HCT116 (cell line): ENCODE results near the gene PLG. TPM values are rescaled to one million over a fixed set of nuclear protein-coding genes. Genes with fewer than 3 reads are reported as not detected.
"Not testable (repeated sequence)": the region's sequence is repeated elsewhere in the genome, so short reads cannot be mapped to it uniquely, and the experiment has no call there.

Experiments used
- ATAC-seq: fragments of 200-7000 bp; cut with Tn5 transposase; 2 replicates; pipeline ENCODE4 v1.9.1; 2020; ENCODE audit warnings: mild to moderate bottlenecking, moderate library complexity
- BruUV-seq: library from RNA; stranded (reverse); fragments of 400-500 nt; replicated peaks from 2 replicates; lab custom pipeline; 2021; lab: Mats Ljungman, UMichigan
- CTCF ChIA-PET: fragments of 300-600 bp; sonication (Branson Sonifier 250); formaldehyde crosslinking; loops from one replicate; lab custom pipeline; 2021; ENCODE audit warnings: antibody characterized with exemption; lab: Charles Lee
- POLR2A ChIA-PET: fragments of 300-600, 350-600 bp; sonication (Branson Sonifier 250); formaldehyde crosslinking; loops from one replicate; lab custom pipeline; 2021; ENCODE audit warnings: antibody characterized with exemption; lab: Charles Lee
- RAD21 ChIA-PET, 2 experiments: fragments of 300-600 bp; sonication (Branson Sonifier 250); formaldehyde crosslinking; loops; one replicate each; lab custom pipeline; 2023; ENCODE audit warnings: low total read pairs in 2 of 2; ENCODE audit not compliant: uncharacterized antibody in 2 of 2, unreplicated experiment in 2 of 2, low non-redundant PET in 1 of 2; lab: Charles Lee
- DNase-seq: peaks from one replicate; pipeline ENCODE4 v3.0.0-alpha.2; 2010; ENCODE audit warnings: low read depth, low spot score
- H2AFZ ChIP-seq: fragments of 200-600 bp; shearing (Covaris generic), sonication (generic); 2 replicates; pipeline ENCODE4 v1.6.1; 2017; ENCODE audit warnings: low read depth, mixed run types, mixed read lengths, antibody characterized with exemption, low read length; ENCODE audit not compliant: poor library complexity, severe bottlenecking
- H3K27ac ChIP-seq: 2 replicates; pipeline ENCODE4 v1.5.1; 2012; ENCODE audit warnings: low read depth, low read length
- H3K27me3 ChIP-seq: fragments of 200-600 bp; sonication (generic); 2 replicates; pipeline ENCODE4 v1.6.1; 2016; ENCODE audit warnings: mixed run types, low read length, mixed read lengths; ENCODE audit not compliant: insufficient read depth
- H3K36me3 ChIP-seq, 2 experiments: fragments of 200-500 bp in 1 of 2; fragments of 200-600 bp in 1 of 2; sonication (Bioruptor generic) in 1 of 2; sonication (generic) in 1 of 2; 2 replicates each; pipeline versions ENCODE4 v1.5.1 to v1.6.1; 2014 to 2016; ENCODE audit warnings: low read length in 2 of 2, inconsistent platforms in 1 of 2, mixed read lengths in 1 of 2, mixed run types in 1 of 2; ENCODE audit not compliant: insufficient read depth in 2 of 2, control insufficient read depth in 1 of 2
- H3K4me1 ChIP-seq, 2 experiments: fragments of 200-600 bp in 1 of 2; sonication (generic) in 1 of 2; 2 replicates each; pipeline versions ENCODE4 v1.5.1 to v1.6.1; 2012 to 2017; ENCODE audit warnings: low read length in 2 of 2, inconsistent platforms in 1 of 2, mild to moderate bottlenecking in 1 of 2, mixed read lengths in 1 of 2, mixed run types in 1 of 2, moderate library complexity in 1 of 2; ENCODE audit not compliant: insufficient read depth in 2 of 2, control insufficient read depth in 1 of 2
- H3K4me2 ChIP-seq: fragments of 200-600 bp; sonication (generic); 2 replicates; pipeline ENCODE4 v1.6.1; 2017; ENCODE audit warnings: mixed run types, low read length, mixed read lengths
- H3K4me3 ChIP-seq, 2 experiments: fragments of 200-600 bp in 1 of 2; sonication (generic) in 1 of 2; replicated peaks in 1 of 2; 2 replicates each; pipeline ENCODE4 v1.5.1; 2011 to 2016; ENCODE audit warnings: low read length in 2 of 2, control low read depth in 1 of 2, low read depth in 1 of 2, mild to moderate bottlenecking in 1 of 2, mixed read lengths in 1 of 2, mixed run types in 1 of 2
- H3K79me2 ChIP-seq: fragments of 200-600 bp; sonication (generic); 2 replicates; pipeline ENCODE4 v1.6.1; 2017; ENCODE audit warnings: mild to moderate bottlenecking, mixed run types, low read length, moderate library complexity, mixed read lengths; ENCODE audit not compliant: insufficient read depth
- H3K9ac ChIP-seq: fragments of 200-600 bp; sonication (generic); 2 replicates; pipeline ENCODE4 v1.6.1; 2016; ENCODE audit warnings: low read length, mixed read lengths
- H3K9me2 ChIP-seq: fragments of 200-600 bp; sonication (generic), shearing (Covaris generic); 2 replicates; pipeline ENCODE4 v1.6.1; 2017; ENCODE audit warnings: mixed run types, mild to moderate bottlenecking, moderate library complexity; ENCODE audit not compliant: insufficient read depth
- H3K9me3 ChIP-seq, 2 experiments: fragments of 200-500 bp in 1 of 2; fragments of 200-600 bp in 1 of 2; sonication (Bioruptor generic) in 1 of 2; sonication (generic) in 1 of 2; 2 replicates each; pipeline ENCODE4 v1.6.1; 2014 to 2017; ENCODE audit warnings: low read length in 2 of 2, mixed read lengths in 2 of 2, inconsistent platforms in 1 of 2, low read depth in 1 of 2, mild to moderate bottlenecking in 1 of 2, mixed run types in 1 of 2, moderate library complexity in 1 of 2; ENCODE audit not compliant: control insufficient read depth in 1 of 2, insufficient read depth in 1 of 2
- H4K20me1 ChIP-seq: fragments of 200-600 bp; sonication (generic), shearing (Covaris generic); 2 replicates; pipeline ENCODE4 v1.6.1; 2017; ENCODE audit warnings: mixed run types, mild to moderate bottlenecking, moderate library complexity; ENCODE audit not compliant: insufficient read depth
- ATF3 ChIP-seq: IDR thresholded peaks from 2 replicates; pipeline ENCODE4 v1.6.1; 2012
- CTCF ChIP-seq, 3 experiments: fragments of 200-600 bp in 1 of 3; sonication (generic) in 1 of 3; IDR thresholded peaks in 2 of 3; conservative IDR thresholded peaks in 1 of 3; 2 replicates each; pipeline ENCODE4 v1.5.1; 2012 to 2017; ENCODE audit warnings: low read depth in 2 of 3, low read length in 2 of 3, antibody characterized with exemption in 1 of 3, borderline replicate concordance in 1 of 3, control low read depth in 1 of 3, mild to moderate bottlenecking in 1 of 3, mixed read lengths in 1 of 3, mixed run types in 1 of 3, moderate library complexity in 1 of 3; ENCODE audit not compliant: insufficient read depth in 1 of 3
- ZBTB33 ChIP-seq: IDR thresholded peaks from 2 replicates; pipeline ENCODE4 v1.6.1; 2011; ENCODE audit warnings: mild to moderate bottlenecking, low read length, moderate library complexity; ENCODE audit not compliant: insufficient replicate concordance; ENCODE audit errors: extremely low read depth
- intact Hi-C: fragments of 100-400 bp; cut with micrococcal nuclease; formaldehyde crosslinking; loops from 2 replicates; pipeline ENCODE4 v1.10.0; 2022
- total RNA-seq: library from RNA; stranded (reverse); gene quantifications from one replicate; pipeline ENCODE4 v1.2.1, GENCODE V29; 2021; ENCODE audit not compliant: unreplicated experiment

Gene PLG
- total RNA-seq, 1 experiment from 2014 or later, result 0.69 TPM

GRCh38 chr6:160697826-160698225, 4.2 kb upstream of the PLG start (continued):
- TF ChIP-seq CTCF (IDR thresholded peaks at IDR 0.05 in 2 of 3, conservative IDR thresholded peaks at IDR 0.05 in 1 of 3; ENCODE audit: borderline replicate concordance in 1 of 3, insufficient read depth in 1 of 3, low read depth in 2 of 3, low read length in 2 of 3), result no peak
- no peak for TF ChIP-seq ATF3
- TF ChIP-seq ZBTB33, result no peak
- TF ChIP-seq, all 23 proteins: peak for 0

GRCh38 chr6:160704688-160705087, 2.6 kb downstream of the PLG start:
- ATAC-seq, RAD21 ChIA-PET, H3K4me3 ChIP-seq, H4K20me1 ChIP-seq, H3K9me3 ChIP-seq, H2AFZ ChIP-seq, POLR2A ChIA-PET, intact Hi-C loops, DNase-seq, H3K36me3 ChIP-seq, H3K9ac ChIP-seq, H3K4me2 ChIP-seq, H3K9me2 ChIP-seq, H3K4me1 ChIP-seq, BruUV-seq, H3K27me3 ChIP-seq, H3K79me2 ChIP-seq, CTCF ChIA-PET, H3K27ac ChIP-seq: not testable (repeated sequence)

GRCh38 chr6:160708993-160709392, 6.9 kb downstream of the PLG start:
- H2AFZ ChIP-seq, H3K9me2 ChIP-seq, H3K36me3 ChIP-seq, DNase-seq, intact Hi-C loops, H3K9me3 ChIP-seq, H4K20me1 ChIP-seq, CTCF ChIA-PET, H3K4me3 ChIP-seq, H3K4me2 ChIP-seq, H3K27ac ChIP-seq, H3K4me1 ChIP-seq, H3K79me2 ChIP-seq, H3K27me3 ChIP-seq, RAD21 ChIA-PET, ATAC-seq, BruUV-seq, POLR2A ChIA-PET, H3K9ac ChIP-seq: not testable (repeated sequence)
